K562 (cell line): ENCODE data around the gene WNT11. TPM values are rescaled to one million over a fixed set of nuclear protein-coding genes. Genes with fewer than 3 reads are reported as not detected.

Experiments used
- AFF4 ChIP-seq: sonication (generic); formaldehyde crosslinking; IDR thresholded peaks from 2 replicates; pipeline ENCODE4 v1.8.0; 2023; ENCODE audit warnings: mild to moderate bottlenecking, missing genetic modification reagents
- ARID3A ChIP-seq: IDR thresholded peaks from 2 replicates; pipeline ENCODE4 v1.6.1; 2012; ENCODE audit warnings: low read depth, low read length, improper control_type of control experiment, borderline replicate concordance
- CREM ChIP-seq: IDR thresholded peaks from 2 replicates; pipeline ENCODE4 v1.6.1; 2014; ENCODE audit warnings: antibody characterized with exemption, low read depth
- EP400 ChIP-seq: fragments of 450-650 bp; IDR thresholded peaks from 2 replicates; pipeline ENCODE4 v1.6.1; 2017; ENCODE audit warnings: antibody characterized with exemption, mild to moderate bottlenecking, moderate library complexity
- ESRRB ChIP-seq: fragments of 250-450 bp; sonication (Bioruptor Pico); IDR thresholded peaks from 2 replicates; pipeline ENCODE4 v1.5.0; 2020; ENCODE audit warnings: mild to moderate bottlenecking, moderate library complexity, borderline replicate concordance
- FOXA3 ChIP-seq, 2 experiments: fragments of 450-650 bp in 1 of 2; sonication (generic) in 1 of 2; formaldehyde crosslinking; IDR thresholded peaks in 1 of 2; conservative IDR thresholded peaks in 1 of 2; 2 replicates each; pipeline versions ENCODE4 v1.4.0 to v1.8.0; 2020 to 2022; ENCODE audit warnings: mild to moderate bottlenecking in 2 of 2, missing genetic modification reagents in 1 of 2
- HMG20B ChIP-seq: fragments of 250-450 bp; sonication (Bioruptor Pico); IDR thresholded peaks from 2 replicates; pipeline ENCODE4 v1.5.0; 2021; ENCODE audit warnings: mild to moderate bottlenecking
- HNRNPK ChIP-seq: fragments of 200-400 bp; formaldehyde crosslinking; IDR thresholded peaks from one replicate; pipeline ENCODE4 v1.6.1; 2018; ENCODE audit warnings: mild to moderate bottlenecking, low read depth, low read length; ENCODE audit not compliant: poor library complexity, severe bottlenecking
- STAT5A ChIP-seq: IDR thresholded peaks from 2 replicates; pipeline ENCODE4 v1.6.1; 2012; ENCODE audit warnings: low read length, inconsistent platforms, borderline replicate concordance
- ZBTB33 ChIP-seq: sonication (generic); formaldehyde crosslinking; IDR thresholded peaks from 2 replicates; pipeline ENCODE4 v1.8.1; 2023; ENCODE audit warnings: mild to moderate bottlenecking, missing genetic modification reagents
- ZMIZ1 ChIP-seq, 2 experiments: fragments of 150-350 bp in 1 of 2; IDR thresholded peaks; 2 replicates each; pipeline ENCODE4 v1.6.1; 2012 to 2016; ENCODE audit warnings: low read depth in 2 of 2, low read length in 2 of 2, mild to moderate bottlenecking in 1 of 2, moderate library complexity in 1 of 2
- ZNF644 ChIP-seq: fragments of 200-800 bp; sonication (Bioruptor generic); IDR thresholded peaks from 2 replicates; pipeline ENCODE4 v1.6.1; 2016; ENCODE audit warnings: low read depth, missing genetic modification characterization, missing compliant biosample characterization
- ZNF764 ChIP-seq: fragments of 250-450 bp; sonication (Bioruptor Pico); IDR thresholded peaks from 2 replicates; pipeline ENCODE4 v1.4.0; 2020; ENCODE audit warnings: low read depth, mild to moderate bottlenecking, moderate library complexity
- ZNF79 ChIP-seq: fragments of 250-450 bp; sonication (Bioruptor Pico); IDR thresholded peaks from 2 replicates; pipeline ENCODE4 v1.4.0; 2020; ENCODE audit warnings: low read depth, mild to moderate bottlenecking, moderate library complexity
- ZZZ3 ChIP-seq: fragments of 450-650 bp; IDR thresholded peaks from 2 replicates; pipeline ENCODE4 v1.6.1; 2016; ENCODE audit warnings: antibody characterized with exemption, mild to moderate bottlenecking, moderate library complexity
- polyA plus RNA-seq, 8 experiments: library from polyadenylated mRNA; depleted of rRNA in 4 of 8; stranded (reverse) in 5 of 8; unstranded in 3 of 8; fragments of >200 nt; fragmentation: Nextera tagmentation in 2 of 8; fragmentation: Illumina TruSeq in 1 of 8; extraction: Ambion mirVana in 2 of 8; extraction: Trizol in 1 of 8; gene quantifications; 2 replicates each; pipeline versions ENCODE4 v1.2.1 to v1.2.3, GENCODE V29; 2011 to 2014; ENCODE audit warnings: inconsistent platforms in 1 of 8, missing spikeins in 1 of 8
- total RNA-seq, 7 experiments: library from RNA; depleted of rRNA in 6 of 7; stranded (reverse); fragments of >200 nt in 6 of 7; fragmentation: Illumina TruSeq in 2 of 7; extraction: Trizol in 2 of 7; gene quantifications; 2 replicates each; pipeline versions ENCODE4 v1.2.1 to v1.2.3, GENCODE V29; 2011 to 2021; ENCODE audit warnings: low replicate concordance in 1 of 7

WNT11 gene
- total and polyA plus RNA-seq, 9 of the 15 experiments (the other 6 are each of a cell fraction or from before 2014, with no cell fraction given) = 0.03 to 0.20 (median 0.09) TPM; not detected in 4

GRCh38 chr11:76206327-76207081 lies at the start of gene WNT11 (continued):
- no peak for TF ChIP-seq ZMIZ1 (IDR thresholded peaks at IDR 0.05; ENCODE audit: low read depth in 2 of 2, low read length in 2 of 2)
- peak; percentile 22 for TF ChIP-seq HNRNPK
- no peak for TF ChIP-seq ARID3A
- TF ChIP-seq ZNF764 (CRISPR knock-in tag) = no peak
- TF ChIP-seq HMG20B (CRISPR knock-in tag) = no peak
- no peak for TF ChIP-seq STAT5A
- no peak for TF ChIP-seq ZNF79 (CRISPR knock-in tag)
- TF ChIP-seq FOXA3 (CRISPR knock-in tag; conservative IDR thresholded peaks at IDR 0.05 in 1 of 2, IDR thresholded peaks at IDR 0.05 in 1 of 2) = peak in 1 of 2 experiments; percentile 71; a peak in 1 of 4 replicates
- no peak for TF ChIP-seq ESRRB (CRISPR knock-in tag)
- no peak for TF ChIP-seq EP400
- TF ChIP-seq CREM = peak; percentile 18; the same call in 1 of the 2 replicates
- TF ChIP-seq ZNF644 (tag) = no peak
- TF ChIP-seq AFF4 (CRISPR knock-in tag) = no peak
- TF ChIP-seq ZBTB33 (CRISPR knock-in tag) = peak; percentile 81
- TF ChIP-seq ZZZ3 = no peak
